Heart left ventricle (tissue), 13 donors: Measurements from ENCODE around the gene LY6G5C.

ENCODE experiments used
- CTCF ChIP-seq, 12 donors: fragments of 200-600 bp; sonication (generic) in 4 of 12; IDR thresholded peaks; one replicate each; pipeline versions ENCODE4 v1.5.0 to v1.8.0; 2018 to 2022; ENCODE audit warnings: antibody characterized with exemption in 12 of 12, mild to moderate bottlenecking in 5 of 12
- POLR2A ChIP-seq, 2 donors: fragments of 450-650 bp; IDR thresholded peaks; one replicate each; pipeline ENCODE4 v1.6.1; 2017; ENCODE audit warnings: antibody characterized with exemption in 2 of 2, mild to moderate bottlenecking in 2 of 2, moderate library complexity in 2 of 2
- donor health status: ischemic (EF 13 %, LVEDD 7.1; RV severe dilation, severe dysfunction).
- donor health status: DM: no; HTN: yes; CAD: no.
- donor health status: DM: no; HTN: no; CAD: no.
- donor health status: ischemic (EF 25% LVEDD 6.9; RV normal size, moderate dysfunction).
- donor health status: ischemic (EF 25% LVEDD 5.7; RV mildly dilated, moderate dysfunction).
- donor health status: ischemic (EF 35%, LVEDD 5.7; RV mildly dilated, moderate dysfunction).
- donor health status: nonischemic (EF 11% LVEDD 7.7; RV severe dilation, severe dysfunction).
- donor health status: DM: yes; HTN: yes; CAD: no.
- donor health status: PGD.
- donor health status: ischemic (EF 29% LVEDD 5.4; RV normal size, mild dysfunction).
- donor health status: nonischemic (EF 23%, LVEDD 6.1; RV moderate dilation, normal function).

- TF ChIP-seq POLR2A (IDR thresholded peaks at IDR 0.05) (no peak), CTCF (IDR thresholded peaks at IDR 0.05) (no peak)
Observed at GRCh38 chr6:31693535-31693934, 12.7 kb upstream of the LY6G5C start.
